ENCODE data around the gene EEF2KMT.
"Not testable (repeated sequence)": the region's sequence is repeated elsewhere in the genome, so short reads cannot be mapped to it uniquely, and the experiment has no call there.

- not testable (repeated sequence) for TF ChIP-seq ATF1 (CRISPR knock-in tag; IDR thresholded peaks at IDR 0.05); KDM1A (CRISPR knock-in tag; IDR thresholded peaks at IDR 0.05); ZNF512B (CRISPR knock-in tag; IDR thresholded peaks at IDR 0.05; ENCODE audit: borderline replicate concordance); AHR (CRISPR knock-in tag; IDR thresholded peaks at IDR 0.05); PCBP1 (IDR thresholded peaks at IDR 0.05; ENCODE audit: borderline replicate concordance, low read depth, low read length)
These were observed 7.4 kb upstream of the EEF2KMT start for GRCh38 chr16:5105039-5105438.
